Ascending aorta (tissue), 2 donors: ENCODE data around the gene PTPRE. TPM values are rescaled to one million over a fixed set of nuclear protein-coding genes. Genes with fewer than 3 reads are reported as not detected.
A peak's percentile ranks its signal among the peaks of the same experiment; 100 is the strongest.

Source experiments
- DNase-seq, 2 donors: peaks; one replicate each; pipeline ENCODE4 v3.0.0-alpha.2; 2019; ENCODE audit warnings: low spot score in 2 of 2
- H3K27ac ChIP-seq, 2 donors: fragments of 200-600 bp; sonication (generic); one replicate each; pipeline ENCODE4 v1.5.1; 2016 to 2017; ENCODE audit warnings: mild to moderate bottlenecking in 1 of 2
- H3K27me3 ChIP-seq: fragments of 200-600 bp; sonication (generic); one replicate; pipeline ENCODE4 v1.5.1; 2017
- H3K36me3 ChIP-seq, 2 donors: fragments of 200-600 bp; sonication (generic); one replicate each; pipeline ENCODE4 v1.5.1; 2016
- H3K4me1 ChIP-seq, 2 donors: fragments of 200-600 bp; sonication (generic); one replicate each; pipeline ENCODE4 v1.5.1; 2016 to 2017; ENCODE audit warnings: mild to moderate bottlenecking in 1 of 2
- H3K4me3 ChIP-seq, 2 donors: fragments of 200-600 bp; sonication (generic); one replicate each; pipeline ENCODE4 v1.5.1; 2016 to 2017; ENCODE audit warnings: mild to moderate bottlenecking in 1 of 2
- H3K9me3 ChIP-seq, 2 donors: fragments of 200-600 bp; sonication (generic); one replicate each; pipeline ENCODE4 v1.5.1; 2016
- intact Hi-C: fragments of 100-400 bp; cut with DNase I; formaldehyde crosslinking; loops from one replicate; pipeline ENCODE4 v1.15.1; 2023
- total RNA-seq: library from RNA; depleted of rRNA; stranded (reverse); fragments of >200 nt; gene quantifications from one replicate; pipeline ENCODE4 v1.1.0, GENCODE V29; 2016
- TF ChIP-seq, protein P1 (sequence below), 3 experiments: fragments of 200-600 bp in 2 of 3; fragments of 450-650 bp in 1 of 3; sonication (generic) in 2 of 3; IDR thresholded peaks; one replicate each; pipeline ENCODE4 v1.5.1; 2016 to 2019; ENCODE audit warnings: antibody characterized with exemption in 3 of 3, mild to moderate bottlenecking in 1 of 3, moderate library complexity in 1 of 3

PTPRE gene
- total RNA-seq, 1 donor from 2014 or later = 14.5 TPM

DNA sequence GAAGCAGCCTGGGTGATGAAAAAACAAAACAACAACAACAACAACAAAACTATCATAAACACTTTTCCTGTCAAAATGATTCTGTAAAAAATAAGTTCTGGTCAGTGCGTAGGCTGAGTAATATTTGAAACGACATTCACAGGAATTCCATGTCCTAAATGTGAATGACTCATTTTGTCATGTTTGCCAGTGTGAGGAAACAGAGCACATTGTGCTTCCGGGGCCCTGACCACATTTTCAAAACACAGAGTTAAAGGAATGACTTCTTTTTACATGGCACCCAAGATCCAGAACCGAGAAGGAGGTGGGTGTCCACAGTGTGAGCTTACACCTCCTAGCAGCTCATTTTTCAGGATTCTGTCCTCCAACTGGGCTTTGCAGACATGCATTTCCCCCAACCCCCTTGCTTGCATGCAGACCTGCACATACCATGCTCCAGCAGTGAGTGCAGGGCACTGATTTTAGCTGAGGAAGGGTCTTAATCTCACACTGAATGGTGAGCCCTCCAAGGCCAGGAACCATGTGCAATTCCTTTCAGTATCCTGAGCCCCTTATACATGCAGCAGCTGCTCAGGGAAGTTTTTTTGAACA, 17.2 kb upstream of the PTPRE start:
- no peaks in the 10 kb centered on the region for H3K36me3 ChIP-seq
- peak overlapping the region in 1 of 2 donors; percentile 33 for H3K27ac ChIP-seq
- H3K9me3 ChIP-seq = no peaks in the 10 kb centered on the region
- no peak overlapping the region for H3K4me3 ChIP-seq
- intact Hi-C loops = no loop called here
- no peak for DNase-seq
- no peaks in the 10 kb centered on the region for H3K4me1 ChIP-seq
- TF ChIP-seq, protein P1, sequence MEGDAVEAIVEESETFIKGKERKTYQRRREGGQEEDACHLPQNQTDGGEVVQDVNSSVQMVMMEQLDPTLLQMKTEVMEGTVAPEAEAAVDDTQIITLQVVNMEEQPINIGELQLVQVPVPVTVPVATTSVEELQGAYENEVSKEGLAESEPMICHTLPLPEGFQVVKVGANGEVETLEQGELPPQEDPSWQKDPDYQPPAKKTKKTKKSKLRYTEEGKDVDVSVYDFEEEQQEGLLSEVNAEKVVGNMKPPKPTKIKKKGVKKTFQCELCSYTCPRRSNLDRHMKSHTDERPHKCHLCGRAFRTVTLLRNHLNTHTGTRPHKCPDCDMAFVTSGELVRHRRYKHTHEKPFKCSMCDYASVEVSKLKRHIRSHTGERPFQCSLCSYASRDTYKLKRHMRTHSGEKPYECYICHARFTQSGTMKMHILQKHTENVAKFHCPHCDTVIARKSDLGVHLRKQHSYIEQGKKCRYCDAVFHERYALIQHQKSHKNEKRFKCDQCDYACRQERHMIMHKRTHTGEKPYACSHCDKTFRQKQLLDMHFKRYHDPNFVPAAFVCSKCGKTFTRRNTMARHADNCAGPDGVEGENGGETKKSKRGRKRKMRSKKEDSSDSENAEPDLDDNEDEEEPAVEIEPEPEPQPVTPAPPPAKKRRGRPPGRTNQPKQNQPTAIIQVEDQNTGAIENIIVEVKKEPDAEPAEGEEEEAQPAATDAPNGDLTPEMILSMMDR (IDR thresholded peaks at IDR 0.05) = no peak
- H3K27me3 ChIP-seq = no peaks in the 10 kb centered on the region

DNA sequence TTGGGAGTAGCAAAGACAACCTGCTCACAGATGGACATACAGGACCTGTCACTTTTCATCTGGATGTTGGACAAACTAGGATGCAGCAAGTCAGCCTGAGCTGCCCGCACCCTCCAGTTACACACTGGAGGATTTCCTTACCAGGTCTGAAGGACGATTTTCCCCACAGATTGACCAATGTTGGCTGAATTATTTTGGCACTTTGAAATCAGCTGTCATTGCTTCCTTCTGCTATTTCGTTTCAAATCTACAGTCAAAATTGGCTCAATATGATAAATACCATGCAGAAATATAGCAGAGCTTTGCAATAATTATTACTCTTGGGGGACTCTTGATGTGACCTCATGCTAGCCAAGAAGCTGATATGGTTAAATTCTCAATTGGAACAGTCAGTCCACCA, 16.7 kb upstream of the PTPRE start:
- no peak for DNase-seq
- TF ChIP-seq, protein P1 (IDR thresholded peaks at IDR 0.05) = no peak
- no peak overlapping the region for H3K4me3 ChIP-seq
- intact Hi-C loops = no loop called here
- no peaks in the 10 kb centered on the region for H3K9me3 ChIP-seq
- H3K36me3 ChIP-seq = no peaks in the 10 kb centered on the region
- no peaks in the 10 kb centered on the region for H3K27me3 ChIP-seq
- H3K4me1 ChIP-seq = no peaks in the 10 kb centered on the region
- no peak overlapping the region for H3K27ac ChIP-seq

DNA sequence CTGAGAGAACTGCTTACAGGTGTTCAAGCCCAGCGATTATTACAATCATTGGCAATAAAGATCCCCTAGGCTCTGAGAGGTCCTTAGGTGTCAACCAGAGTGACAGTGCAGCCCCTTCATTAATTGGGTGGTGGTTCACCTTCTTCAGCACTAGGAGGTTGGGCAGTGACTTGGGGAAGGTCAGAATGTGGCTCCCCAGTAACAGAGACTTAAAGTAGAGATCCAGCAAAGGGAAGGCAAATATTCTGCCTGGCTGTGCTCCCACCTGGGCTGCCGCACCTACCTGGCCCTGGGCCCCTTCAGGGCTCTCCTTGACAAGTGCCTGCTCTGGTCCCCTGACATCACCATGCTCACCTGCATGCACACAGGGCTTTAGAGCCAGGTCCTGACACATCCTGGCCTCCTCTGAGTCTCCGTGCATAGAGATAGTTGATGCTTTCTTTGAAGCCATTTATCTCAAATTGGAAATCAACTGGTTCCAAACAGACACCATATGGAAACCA, 16.0 kb upstream of the PTPRE start:
- H3K4me3 ChIP-seq = no peak overlapping the region

DNA sequence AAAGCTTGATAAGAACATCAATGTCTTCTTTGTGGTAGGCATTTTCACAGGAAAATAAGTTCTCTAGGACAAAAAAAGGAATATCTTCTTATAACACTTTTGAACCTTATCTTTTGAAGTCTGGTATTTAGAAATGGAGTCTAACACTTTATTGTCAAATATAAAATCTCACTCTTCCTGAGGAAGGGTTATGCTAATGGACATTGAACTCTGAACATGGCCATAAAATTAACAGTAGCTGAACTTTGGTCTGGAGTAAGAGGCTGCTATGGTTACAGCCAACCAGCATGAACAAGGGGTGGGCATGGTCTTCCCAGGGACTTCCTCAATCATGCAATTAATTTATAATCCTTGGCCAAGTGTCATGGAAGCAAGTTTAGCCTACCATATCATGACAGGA, 14.2 kb upstream of the PTPRE start, which contains the start of gene CLRN3:
TSS of gene CLRN3 (minus strand) at position 199 of the 400 bp plus-strand sequence. CDS start at position 42, 157 bp downstream.
- H3K4me1 ChIP-seq = no peaks in the 10 kb centered on the region
- no peak within 1 kb of the TSS for H3K27ac ChIP-seq
- intact Hi-C loops = no loop called here
- H3K9me3 ChIP-seq = peaks cover 0 to 3% of the 10 kb centered on the region in 2 donors
- H3K27me3 ChIP-seq = no peaks in the 10 kb centered on the region
- DNase-seq = no peak
- TF ChIP-seq, protein P1 (IDR thresholded peaks at IDR 0.05) = no peak
- H3K4me3 ChIP-seq = no peak within 1 kb of the TSS
- no peaks in the 10 kb centered on the region for H3K36me3 ChIP-seq

More for the DNA sequence above, 16.0 kb upstream of the PTPRE start:
- intact Hi-C loops = no loop called here
- TF ChIP-seq, protein P1 (IDR thresholded peaks at IDR 0.05) = no peak
- DNase-seq = no peak
- Histone ChIP-seq H3K27me3 (no peaks in the 10 kb centered on the region), H3K4me1 (no peaks in the 10 kb centered on the region), H3K9me3 (no peaks in the 10 kb centered on the region), H3K36me3 (no peaks in the 10 kb centered on the region), H3K27ac (no peak overlapping the region)

DNA sequence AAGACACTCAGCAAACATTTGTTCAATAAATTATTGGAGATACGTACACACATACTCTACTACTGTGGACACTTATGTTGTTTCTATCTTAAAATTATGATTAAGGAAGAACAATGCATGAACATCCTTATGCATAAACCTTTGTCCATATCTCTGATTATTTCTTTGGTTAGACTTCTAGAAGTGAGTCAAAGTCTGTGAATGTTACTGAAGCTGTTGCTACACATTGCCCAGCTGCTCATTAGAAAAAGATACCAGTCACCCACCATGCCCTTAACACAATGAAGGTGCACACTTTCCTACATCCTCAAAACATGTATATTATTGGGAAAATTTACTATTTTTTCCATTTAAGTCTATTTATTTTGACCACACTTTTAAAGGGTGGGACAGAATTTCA, 12.8 kb upstream of the PTPRE start:
- Histone ChIP-seq H3K27ac (no peak overlapping the region), H3K36me3 (no peaks in the 10 kb centered on the region), H3K4me1 (no peaks in the 10 kb centered on the region), H3K27me3 (no peaks in the 10 kb centered on the region), H3K4me3 (no peak overlapping the region), H3K9me3 (peaks cover 0 to 3% of the 10 kb centered on the region in 2 donors)
- TF ChIP-seq, protein P1 (IDR thresholded peaks at IDR 0.05) = no peak
- no peak for DNase-seq
- intact Hi-C loops = no loop called here
